Heart right ventricle (tissue), 16 donors: Measurements from ENCODE around the gene DSG2. TPM values are rescaled to one million over a fixed set of nuclear protein-coding genes. Genes with fewer than 3 reads are reported as not detected.

Experiments
- ATAC-seq, 8 donors: fragments of 200-7000 bp; cut with Tn5 transposase; one replicate each; pipeline ENCODE4 v1.9.1; 2020; ENCODE audit warnings: mild to moderate bottlenecking in 8 of 8, moderate library complexity in 8 of 8, moderate number of reproducible peaks in 1 of 8
- DNase-seq, 2 donors: peaks; one replicate each; pipeline ENCODE4 v3.0.0-alpha.2; 2020
- H3K27ac ChIP-seq, 10 donors: fragments of 200-600 bp; sonication (generic) in 2 of 10; one replicate each; pipeline versions ENCODE4 v1.5.0 to v1.8.0; 2020 to 2022; ENCODE audit warnings: mild to moderate bottlenecking in 3 of 10
- H3K27me3 ChIP-seq, 7 donors: fragments of 200-600 bp; one replicate each; pipeline ENCODE4 v1.8.0; 2021 to 2022; ENCODE audit warnings: mild to moderate bottlenecking in 2 of 7
- H3K36me3 ChIP-seq, 9 donors: fragments of 200-600 bp; sonication (generic) in 1 of 9; one replicate each; pipeline versions ENCODE4 v1.5.0 to v1.8.0; 2020 to 2022; ENCODE audit warnings: mild to moderate bottlenecking in 2 of 9
- H3K4me1 ChIP-seq, 9 donors: fragments of 200-600 bp; sonication (generic) in 1 of 9; one replicate each; pipeline versions ENCODE4 v1.5.0 to v1.8.0; 2020 to 2022; ENCODE audit warnings: mild to moderate bottlenecking in 4 of 9
- H3K4me3 ChIP-seq, 10 donors: fragments of 200-600 bp; sonication (generic) in 2 of 10; one replicate each; pipeline versions ENCODE4 v1.5.0 to v1.8.0; 2020 to 2022; ENCODE audit warnings: mild to moderate bottlenecking in 7 of 10, moderate library complexity in 2 of 10
- H3K9me3 ChIP-seq, 11 donors: fragments of 200-600 bp in 10 of 11; sonication (generic) in 2 of 11; one replicate each; pipeline versions ENCODE4 v1.5.0 to v1.8.0; 2013 to 2022; ENCODE audit warnings: mild to moderate bottlenecking in 2 of 11, control low read depth in 1 of 11, moderate library complexity in 1 of 11
- WGBS, 2 donors: extraction: QIAGEN DNeasy Blood & Tissue Kit; methylation state at CpG; one replicate each; pipeline ENCODE4 v1.1.7; 2013; ENCODE audit warnings: inconsistent platforms in 1 of 2; 5-methylcytosine and 5-hydroxymethylcytosine counted together
- intact Hi-C, 10 donors: fragments of 100-400 bp; cut with DNase I; formaldehyde crosslinking; loops; one replicate each; pipeline versions ENCODE4 v1.11.1 to v1.14.2; 2022
- long read RNA-seq, 3 donors: library from polyadenylated mRNA; unstranded; transcript quantifications; one replicate each; pipeline ENCODE4 v2.0.0, GENCODE V29; 2020 to 2021
- polyA plus RNA-seq, 2 donors: library from polyadenylated mRNA; stranded (reverse); fragments of 200-250 nt; gene quantifications; one replicate each; pipeline ENCODE4 v1.2.3, GENCODE V29; 2013
- total RNA-seq, 10 donors: library from RNA; stranded (reverse); fragmentation: NEBNext Ultra II Directional in 3 of 10; extraction: Animal tissue kit (Norgen Biotek cat#: 25700) in 3 of 10; gene quantifications; one replicate each; pipeline versions ENCODE4 v1.2.1 to v1.2.4, GENCODE V29; 2021 to 2023
- TF ChIP-seq, protein P1 (sequence below), 9 donors: fragments of 200-600 bp; sonication (generic) in 2 of 9; IDR thresholded peaks; one replicate each; pipeline versions ENCODE4 v1.5.0 to v1.8.0; 2021 to 2022; ENCODE audit warnings: antibody characterized with exemption in 9 of 9, mild to moderate bottlenecking in 5 of 9, moderate library complexity in 1 of 9
- donor health status: Arrhythmogenic right ventricular cardiomyopathy.
- donor health status: ischemic (EF 13 %, LVEDD 7.1; RV severe dilation, severe dysfunction).
- donor health status: healthy with polysubstance abuse.
- donor health status: DM: no; HTN: yes; CAD: no.
- donor health status: DM: no; HTN: no; CAD: no.
- donor health status: ischemic (EF 25% LVEDD 6.9; RV normal size, moderate dysfunction).
- donor health status: ischemic (EF 25% LVEDD 5.7; RV mildly dilated, moderate dysfunction).
- donor health status: healthy.
- donor health status: DM: yes; HTN: yes; CAD: no.
- donor health status: Ischemic cardiomyopathy.
- donor health status: ischemic (EF 35%, LVEDD 5.7; RV mildly dilated, moderate dysfunction).
- donor health status: nonischemic (EF 11% LVEDD 7.7; RV severe dilation, severe dysfunction).
- donor health status: DM: yes; HTN: yes; CAD: no.
- donor health status: PGD.
- donor health status: ischemic (EF 29% LVEDD 5.4; RV normal size, mild dysfunction).
- donor health status: nonischemic (EF 23%, LVEDD 6.1; RV moderate dilation, normal function).

The DSG2 gene
- total RNA-seq = 10 to 100 TPM; 36.0 to 53.8 (median 41.4) TPM
- 1 to 10 TPM; 7.6 to 8.2 TPM for polyA plus RNA-seq
- long read RNA-seq, donor 1, full-length matches to known transcripts = 56 of 72 reads
- long read RNA-seq, donor 1, partial matches to known transcripts = 7 of 72 reads
- long read RNA-seq, donor 1, other reads (novel, unspliced or antisense) = 9 of 72 reads
- long read RNA-seq, donor 2, full-length matches to known transcripts = 68 of 78 reads
- long read RNA-seq, donor 2, partial matches to known transcripts = 3 of 78 reads
- long read RNA-seq, donor 2, other reads (novel, unspliced or antisense) = 7 of 78 reads
- long read RNA-seq, donor 3, full-length matches to known transcripts = 61 of 113 reads
- long read RNA-seq, donor 3, partial matches to known transcripts = 28 of 113 reads
- long read RNA-seq, donor 3, other reads (novel, unspliced or antisense) = 24 of 113 reads

DNA sequence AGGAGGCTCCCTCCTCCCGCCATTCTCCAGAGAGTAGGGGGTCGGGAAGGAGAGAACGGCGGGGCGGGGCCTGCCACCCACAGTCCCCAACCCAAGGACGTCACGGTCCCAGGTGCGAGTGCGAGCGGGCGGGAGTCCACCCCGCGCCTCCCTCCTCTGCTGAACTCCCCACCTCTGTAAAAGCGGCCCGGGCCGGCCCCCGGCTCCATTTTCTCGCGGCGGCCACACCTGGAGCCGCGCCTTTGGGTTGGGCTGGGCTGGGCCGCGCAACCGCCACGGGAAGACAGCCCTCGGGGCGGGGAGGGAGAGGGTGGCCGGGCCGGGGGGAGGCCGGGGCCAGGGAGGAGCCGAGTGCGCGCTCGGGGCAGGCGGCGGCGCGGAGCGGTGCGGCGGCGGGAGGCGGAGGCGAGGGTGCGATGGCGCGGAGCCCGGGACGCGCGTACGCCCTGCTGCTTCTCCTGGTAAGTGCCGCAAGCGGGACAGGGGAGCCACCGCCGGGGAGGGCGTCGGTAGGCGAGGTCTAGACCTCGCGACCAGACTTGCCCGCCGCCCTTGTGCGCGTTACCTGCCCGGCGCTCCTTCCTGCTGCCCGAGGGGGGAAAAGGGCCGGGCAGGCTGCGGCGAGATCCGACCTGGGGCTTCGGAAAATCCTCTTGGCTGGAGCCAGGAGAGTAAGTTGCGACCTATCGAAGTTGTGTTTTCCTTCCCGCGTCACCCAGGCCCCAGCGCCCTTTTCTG, at the start of gene DSG2:
Gene DSG2, plus strand, starts transcription at position 342 of the 738 bp plus-strand sequence. Its CDS starts 75 bp downstream, at position 417.
- TF ChIP-seq, protein P1, sequence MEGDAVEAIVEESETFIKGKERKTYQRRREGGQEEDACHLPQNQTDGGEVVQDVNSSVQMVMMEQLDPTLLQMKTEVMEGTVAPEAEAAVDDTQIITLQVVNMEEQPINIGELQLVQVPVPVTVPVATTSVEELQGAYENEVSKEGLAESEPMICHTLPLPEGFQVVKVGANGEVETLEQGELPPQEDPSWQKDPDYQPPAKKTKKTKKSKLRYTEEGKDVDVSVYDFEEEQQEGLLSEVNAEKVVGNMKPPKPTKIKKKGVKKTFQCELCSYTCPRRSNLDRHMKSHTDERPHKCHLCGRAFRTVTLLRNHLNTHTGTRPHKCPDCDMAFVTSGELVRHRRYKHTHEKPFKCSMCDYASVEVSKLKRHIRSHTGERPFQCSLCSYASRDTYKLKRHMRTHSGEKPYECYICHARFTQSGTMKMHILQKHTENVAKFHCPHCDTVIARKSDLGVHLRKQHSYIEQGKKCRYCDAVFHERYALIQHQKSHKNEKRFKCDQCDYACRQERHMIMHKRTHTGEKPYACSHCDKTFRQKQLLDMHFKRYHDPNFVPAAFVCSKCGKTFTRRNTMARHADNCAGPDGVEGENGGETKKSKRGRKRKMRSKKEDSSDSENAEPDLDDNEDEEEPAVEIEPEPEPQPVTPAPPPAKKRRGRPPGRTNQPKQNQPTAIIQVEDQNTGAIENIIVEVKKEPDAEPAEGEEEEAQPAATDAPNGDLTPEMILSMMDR (IDR thresholded peaks at IDR 0.05) = no peak
- no peaks in the 10 kb centered on the region for H3K36me3 ChIP-seq
- peak within 1 kb of the TSS; percentile 35 to 86 (median 74) for H3K27ac ChIP-seq
- peaks cover 0 to 22% (median 5%) of the 10 kb centered on the region in 9 donors for H3K4me1 ChIP-seq
- DNase-seq (peak; percentile 51 to 74), ATAC-seq (peak; percentile 89 to 99 (median 96))
- 0 to 1% methylated on average over 77 to 79 of the region's 79 CpGs for WGBS, 2 donors
- peaks cover 0 to 44% (median 4%) of the 10 kb centered on the region in 7 donors for H3K27me3 ChIP-seq
- H3K9me3 ChIP-seq = no peaks in the 10 kb centered on the region
- H3K4me3 ChIP-seq = peak within 1 kb of the TSS; percentile 32 to 78 (median 71)
- intact Hi-C loops = loop anchor here in 4 of 10 donors (5.0 to 10.0 kb wide), 4 partner anchors 221 to 403 kb away; partner anchors contain the start of gene DSC2 (in 1 of the 4)

DNA sequence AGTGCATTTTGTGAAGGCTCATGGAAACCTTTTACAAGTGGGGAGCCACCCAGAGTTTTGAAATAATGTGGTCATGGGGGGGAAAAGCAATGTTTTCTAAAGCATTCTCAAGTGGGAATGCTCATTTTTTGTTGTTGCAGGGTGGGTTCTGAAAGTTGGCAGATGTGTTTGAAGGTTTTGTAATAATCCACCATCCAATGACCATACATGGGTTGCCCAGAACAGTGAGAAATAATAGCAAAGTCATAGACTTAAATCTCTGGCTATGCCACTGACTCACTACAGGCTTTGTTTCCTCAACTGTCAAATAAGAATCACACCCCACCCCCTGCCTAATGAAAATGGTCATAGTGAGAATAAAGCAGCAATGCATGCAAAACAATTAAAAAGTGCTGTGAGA, 47.6 kb upstream of the DSG2 start:
- H3K4me3 ChIP-seq = no peak overlapping the region
- no peaks in the 10 kb centered on the region for H3K27me3 ChIP-seq
- no peak overlapping the region for H3K27ac ChIP-seq
- ATAC-seq (no peak), DNase-seq (no peak)
- H3K4me1 ChIP-seq = no peaks in the 10 kb centered on the region
- H3K9me3 ChIP-seq = no peaks in the 10 kb centered on the region
- TF ChIP-seq, protein P1 (IDR thresholded peaks at IDR 0.05) = no peak
- H3K36me3 ChIP-seq = no peaks in the 10 kb centered on the region
- intact Hi-C loops = loop anchor here in 1 of 10 donors (2.0 kb wide), 1 partner anchor 20 kb away; no protein-coding TSS in a partner anchor

DNA sequence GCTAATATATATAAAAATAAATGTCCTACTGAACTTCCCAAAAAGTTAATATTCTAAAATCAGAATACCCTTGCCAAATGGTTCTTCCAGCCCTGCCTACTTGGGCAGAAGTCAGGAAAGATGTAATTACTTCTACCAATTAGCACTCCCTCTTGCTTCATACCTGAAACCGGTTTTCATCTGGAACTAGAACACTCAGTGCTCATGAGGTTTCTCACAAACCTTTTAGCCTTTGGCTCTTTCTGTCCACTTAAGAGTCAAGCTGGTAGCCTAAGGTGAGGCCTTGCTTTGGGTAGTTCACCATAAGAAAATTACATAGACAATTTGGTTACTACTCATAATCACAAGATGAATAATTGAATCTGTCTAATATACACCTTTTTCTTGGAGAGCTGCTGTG, 46.4 kb upstream of the DSG2 start:
- no peak for DNase-seq
- Histone ChIP-seq H3K36me3 (no peaks in the 10 kb centered on the region), H3K9me3 (no peaks in the 10 kb centered on the region), H3K27ac (no peak overlapping the region), H3K4me1 (no peaks in the 10 kb centered on the region), H3K27me3 (no peaks in the 10 kb centered on the region), H3K4me3 (no peak overlapping the region)
- intact Hi-C loops = loop anchor here in 1 of 10 donors (2.0 kb wide), 1 partner anchor 19 kb away; no protein-coding TSS in a partner anchor
- no peak for ATAC-seq
- WGBS, 2 donors = 89% methylated on average over 1 of the region's 1 CpG
- TF ChIP-seq, protein P1 (IDR thresholded peaks at IDR 0.05) = no peak

DNA sequence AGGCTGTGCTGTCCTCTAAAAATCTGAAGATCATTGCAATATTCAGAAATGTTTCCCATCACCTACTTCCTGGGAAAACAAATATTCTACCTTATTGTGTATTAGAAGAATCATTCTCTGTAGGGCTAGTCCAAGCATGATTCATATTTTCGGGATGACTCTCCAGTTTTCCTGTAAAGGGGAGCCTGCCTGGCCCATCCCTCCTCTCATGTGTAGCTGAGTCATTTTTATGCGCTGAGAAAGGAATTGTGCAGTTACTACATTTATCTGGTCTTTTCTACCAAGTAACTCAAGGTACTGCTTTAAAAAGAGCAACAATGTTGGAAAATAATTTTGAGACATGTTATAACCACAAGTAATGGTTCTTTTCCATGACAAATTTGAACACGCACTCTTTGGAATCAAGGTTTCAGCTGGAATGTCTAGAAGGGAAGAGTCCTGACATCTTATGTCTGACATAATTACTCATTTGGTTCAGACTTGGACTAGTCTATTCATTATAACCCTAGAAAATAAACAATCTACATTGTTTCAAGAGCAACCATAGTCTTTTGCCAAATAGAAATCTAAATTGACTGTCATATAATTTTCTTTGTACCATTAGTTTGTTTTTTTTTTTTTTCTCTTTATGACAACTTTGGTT, 43.8 kb upstream of the DSG2 start:
- Histone ChIP-seq H3K9me3 (no peaks in the 10 kb centered on the region), H3K4me1 (no peaks in the 10 kb centered on the region), H3K27me3 (no peaks in the 10 kb centered on the region), H3K36me3 (no peaks in the 10 kb centered on the region), H3K27ac (no peak overlapping the region), H3K4me3 (no peak overlapping the region)
- DNase-seq (no peak), ATAC-seq (no peak)
- 81 to 93% methylated on average over 3 of the region's 3 CpGs for WGBS, 2 donors
- intact Hi-C loops = no loop called here
- TF ChIP-seq, protein P1 (IDR thresholded peaks at IDR 0.05) = no peak
